SK-N-SH treated with all-trans-retinoic acid at 6 μM for 48 hours (cell line): ENCODE results near the gene PGF.

Experiments used
- ARNTL ChIP-seq: fragments of 450-650 bp; formaldehyde crosslinking; IDR thresholded peaks from 2 replicates; pipeline ENCODE4 v1.5.0; 2020; ENCODE audit warnings: low read depth, mild to moderate bottlenecking, moderate library complexity, borderline replicate concordance
- BACH2 ChIP-seq: fragments of 250-450 bp; sonication (Bioruptor Pico); IDR thresholded peaks from 2 replicates; pipeline ENCODE4 v1.9.0; 2021; ENCODE audit warnings: mild to moderate bottlenecking, borderline replicate concordance
- RARB ChIP-seq: fragments of 250-450 bp; sonication (Bioruptor Pico); IDR thresholded peaks from 2 replicates; pipeline ENCODE4 v1.8.0; 2021; ENCODE audit warnings: mild to moderate bottlenecking, moderate library complexity
- TOX ChIP-seq: fragments of 250-450 bp; sonication (Bioruptor Pico); IDR thresholded peaks from 2 replicates; pipeline ENCODE4 v1.8.0; 2021; ENCODE audit warnings: mild to moderate bottlenecking, moderate library complexity, borderline replicate concordance
- ZC3H10 ChIP-seq: fragments of 250-450 bp; sonication (Bioruptor Pico); IDR thresholded peaks from 2 replicates; pipeline ENCODE4 v1.5.1; 2021; ENCODE audit warnings: mild to moderate bottlenecking, moderate library complexity
- ZFP3 ChIP-seq: fragments of 250-450 bp; sonication (Bioruptor Pico); IDR thresholded peaks from 2 replicates; pipeline ENCODE4 v1.5.0; 2020; ENCODE audit warnings: mild to moderate bottlenecking, moderate library complexity
- ZNF8 ChIP-seq: fragments of 450-650 bp; formaldehyde crosslinking; IDR thresholded peaks from 2 replicates; pipeline ENCODE4 v1.5.0; 2020; ENCODE audit warnings: mild to moderate bottlenecking, moderate library complexity
- TF ChIP-seq, protein P1 (sequence below): fragments of 250-450 bp; sonication (Bioruptor Pico); IDR thresholded peaks from 2 replicates; pipeline ENCODE4 v1.5.0; 2020; ENCODE audit warnings: mild to moderate bottlenecking, moderate library complexity
- TF ChIP-seq, protein P2 (sequence below): fragments of 250-450 bp; sonication (Bioruptor Pico); IDR thresholded peaks from 2 replicates; pipeline ENCODE4 v1.8.0; 2021; ENCODE audit warnings: low read depth, mild to moderate bottlenecking, moderate library complexity, borderline replicate concordance
- TF ChIP-seq, protein P3 (sequence below): fragments of 250-450 bp; sonication (Bioruptor Pico); IDR thresholded peaks from 2 replicates; pipeline ENCODE4 v1.8.0; 2020; ENCODE audit warnings: mild to moderate bottlenecking, moderate library complexity, borderline replicate concordance
- TF ChIP-seq, protein P4 (sequence below): fragments of 250-450 bp; sonication (Bioruptor Pico); IDR thresholded peaks from 2 replicates; pipeline ENCODE4 v1.5.1; 2021; ENCODE audit warnings: mild to moderate bottlenecking, moderate library complexity

DNA sequence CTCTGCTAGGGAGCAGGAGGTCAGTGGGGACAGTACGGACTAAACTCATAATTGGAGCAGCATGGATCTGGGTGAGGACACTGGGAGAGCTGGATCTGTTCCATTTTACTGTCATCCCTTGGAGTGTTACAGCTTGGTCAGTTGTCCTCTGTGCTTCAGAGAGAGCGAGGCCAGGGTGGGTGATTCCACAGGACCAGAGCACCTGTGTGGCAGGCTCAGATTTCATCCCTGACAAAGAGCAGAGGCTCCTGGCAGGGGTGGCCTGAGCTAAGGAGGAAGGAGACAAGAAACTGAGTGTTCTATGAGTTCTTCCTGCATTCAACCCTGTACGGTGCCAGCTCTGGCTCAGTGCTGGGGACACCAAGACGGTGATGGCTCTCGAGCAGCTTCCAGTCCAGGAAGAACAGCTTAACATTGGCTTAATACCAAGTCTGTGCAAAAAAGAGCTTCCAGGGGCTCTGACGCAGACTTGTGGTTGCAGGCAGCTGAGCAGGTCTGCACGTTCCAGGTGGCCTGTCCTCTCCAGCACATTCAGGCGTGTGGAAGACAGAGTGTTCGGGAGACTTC is 8.4 kb upstream of the PGF start:
- TF ChIP-seq ZFP3 (no peak), ARNTL (CRISPR knock-in tag) (no peak), TOX (no peak), ZNF8 (no peak), BACH2 (CRISPR knock-in tag) (no peak), ZC3H10 (CRISPR knock-in tag) (no peak), RARB (CRISPR knock-in tag) (no peak)
- TF ChIP-seq, protein P1, sequence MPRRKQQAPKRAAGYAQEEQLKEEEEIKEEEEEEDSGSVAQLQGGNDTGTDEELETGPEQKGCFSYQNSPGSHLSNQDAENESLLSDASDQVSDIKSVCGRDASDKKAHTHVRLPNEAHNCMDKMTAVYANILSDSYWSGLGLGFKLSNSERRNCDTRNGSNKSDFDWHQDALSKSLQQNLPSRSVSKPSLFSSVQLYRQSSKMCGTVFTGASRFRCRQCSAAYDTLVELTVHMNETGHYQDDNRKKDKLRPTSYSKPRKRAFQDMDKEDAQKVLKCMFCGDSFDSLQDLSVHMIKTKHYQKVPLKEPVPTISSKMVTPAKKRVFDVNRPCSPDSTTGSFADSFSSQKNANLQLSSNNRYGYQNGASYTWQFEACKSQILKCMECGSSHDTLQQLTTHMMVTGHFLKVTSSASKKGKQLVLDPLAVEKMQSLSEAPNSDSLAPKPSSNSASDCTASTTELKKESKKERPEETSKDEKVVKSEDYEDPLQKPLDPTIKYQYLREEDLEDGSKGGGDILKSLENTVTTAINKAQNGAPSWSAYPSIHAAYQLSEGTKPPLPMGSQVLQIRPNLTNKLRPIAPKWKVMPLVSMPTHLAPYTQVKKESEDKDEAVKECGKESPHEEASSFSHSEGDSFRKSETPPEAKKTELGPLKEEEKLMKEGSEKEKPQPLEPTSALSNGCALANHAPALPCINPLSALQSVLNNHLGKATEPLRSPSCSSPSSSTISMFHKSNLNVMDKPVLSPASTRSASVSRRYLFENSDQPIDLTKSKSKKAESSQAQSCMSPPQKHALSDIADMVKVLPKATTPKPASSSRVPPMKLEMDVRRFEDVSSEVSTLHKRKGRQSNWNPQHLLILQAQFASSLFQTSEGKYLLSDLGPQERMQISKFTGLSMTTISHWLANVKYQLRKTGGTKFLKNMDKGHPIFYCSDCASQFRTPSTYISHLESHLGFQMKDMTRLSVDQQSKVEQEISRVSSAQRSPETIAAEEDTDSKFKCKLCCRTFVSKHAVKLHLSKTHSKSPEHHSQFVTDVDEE (CRISPR knock-in tag): no peak
- TF ChIP-seq, protein P2, sequence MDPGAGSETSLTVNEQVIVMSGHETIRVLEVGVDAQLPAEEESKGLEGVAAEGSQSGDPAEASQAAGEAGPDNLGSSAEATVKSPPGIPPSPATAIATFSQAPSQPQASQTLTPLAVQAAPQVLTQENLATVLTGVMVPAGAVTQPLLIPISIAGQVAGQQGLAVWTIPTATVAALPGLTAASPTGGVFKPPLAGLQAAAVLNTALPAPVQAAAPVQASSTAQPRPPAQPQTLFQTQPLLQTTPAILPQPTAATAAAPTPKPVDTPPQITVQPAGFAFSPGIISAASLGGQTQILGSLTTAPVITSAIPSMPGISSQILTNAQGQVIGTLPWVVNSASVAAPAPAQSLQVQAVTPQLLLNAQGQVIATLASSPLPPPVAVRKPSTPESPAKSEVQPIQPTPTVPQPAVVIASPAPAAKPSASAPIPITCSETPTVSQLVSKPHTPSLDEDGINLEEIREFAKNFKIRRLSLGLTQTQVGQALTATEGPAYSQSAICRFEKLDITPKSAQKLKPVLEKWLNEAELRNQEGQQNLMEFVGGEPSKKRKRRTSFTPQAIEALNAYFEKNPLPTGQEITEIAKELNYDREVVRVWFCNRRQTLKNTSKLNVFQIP (CRISPR knock-in tag): no peak
- TF ChIP-seq, protein P3, sequence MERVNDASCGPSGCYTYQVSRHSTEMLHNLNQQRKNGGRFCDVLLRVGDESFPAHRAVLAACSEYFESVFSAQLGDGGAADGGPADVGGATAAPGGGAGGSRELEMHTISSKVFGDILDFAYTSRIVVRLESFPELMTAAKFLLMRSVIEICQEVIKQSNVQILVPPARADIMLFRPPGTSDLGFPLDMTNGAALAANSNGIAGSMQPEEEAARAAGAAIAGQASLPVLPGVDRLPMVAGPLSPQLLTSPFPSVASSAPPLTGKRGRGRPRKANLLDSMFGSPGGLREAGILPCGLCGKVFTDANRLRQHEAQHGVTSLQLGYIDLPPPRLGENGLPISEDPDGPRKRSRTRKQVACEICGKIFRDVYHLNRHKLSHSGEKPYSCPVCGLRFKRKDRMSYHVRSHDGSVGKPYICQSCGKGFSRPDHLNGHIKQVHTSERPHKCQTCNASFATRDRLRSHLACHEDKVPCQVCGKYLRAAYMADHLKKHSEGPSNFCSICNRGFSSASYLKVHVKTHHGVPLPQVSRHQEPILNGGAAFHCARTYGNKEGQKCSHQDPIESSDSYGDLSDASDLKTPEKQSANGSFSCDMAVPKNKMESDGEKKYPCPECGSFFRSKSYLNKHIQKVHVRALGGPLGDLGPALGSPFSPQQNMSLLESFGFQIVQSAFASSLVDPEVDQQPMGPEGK (CRISPR knock-in tag): no peak
- TF ChIP-seq, protein P4, sequence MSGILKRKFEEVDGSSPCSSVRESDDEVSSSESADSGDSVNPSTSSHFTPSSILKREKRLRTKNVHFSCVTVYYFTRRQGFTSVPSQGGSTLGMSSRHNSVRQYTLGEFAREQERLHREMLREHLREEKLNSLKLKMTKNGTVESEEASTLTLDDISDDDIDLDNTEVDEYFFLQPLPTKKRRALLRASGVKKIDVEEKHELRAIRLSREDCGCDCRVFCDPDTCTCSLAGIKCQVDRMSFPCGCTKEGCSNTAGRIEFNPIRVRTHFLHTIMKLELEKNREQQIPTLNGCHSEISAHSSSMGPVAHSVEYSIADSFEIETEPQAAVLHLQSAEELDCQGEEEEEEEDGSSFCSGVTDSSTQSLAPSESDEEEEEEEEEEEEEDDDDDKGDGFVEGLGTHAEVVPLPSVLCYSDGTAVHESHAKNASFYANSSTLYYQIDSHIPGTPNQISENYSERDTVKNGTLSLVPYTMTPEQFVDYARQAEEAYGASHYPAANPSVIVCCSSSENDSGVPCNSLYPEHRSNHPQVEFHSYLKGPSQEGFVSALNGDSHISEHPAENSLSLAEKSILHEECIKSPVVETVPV (CRISPR knock-in tag): no peak
